Activated gamma-delta T cell (primary cell): ENCODE measurements around the gene ZXDA.
"Not testable (repeated sequence)": the region's sequence is repeated elsewhere in the genome, so short reads cannot be mapped to it uniquely, and the experiment has no call there.

ENCODE experiments used
- DNase-seq: peaks from one replicate; lab custom pipeline; 2025; lab: John Stamatoyannopoulos, UW
- total RNA-seq, 2 donors: gene quantifications; one replicate each; lab custom pipeline; 2026; lab: John Stamatoyannopoulos, UW

The ZXDA gene
- 24.2 to 29.0 reads per million in 2 donors for total RNA-seq

GRCh38 chrX:57910287-57910912, at the start of gene ZXDA:
TSS of gene ZXDA (minus strand) at chrX:57910458. CDS start at chrX:57910420, 38 bp downstream.
- not testable (repeated sequence) for DNase-seq

DNA sequence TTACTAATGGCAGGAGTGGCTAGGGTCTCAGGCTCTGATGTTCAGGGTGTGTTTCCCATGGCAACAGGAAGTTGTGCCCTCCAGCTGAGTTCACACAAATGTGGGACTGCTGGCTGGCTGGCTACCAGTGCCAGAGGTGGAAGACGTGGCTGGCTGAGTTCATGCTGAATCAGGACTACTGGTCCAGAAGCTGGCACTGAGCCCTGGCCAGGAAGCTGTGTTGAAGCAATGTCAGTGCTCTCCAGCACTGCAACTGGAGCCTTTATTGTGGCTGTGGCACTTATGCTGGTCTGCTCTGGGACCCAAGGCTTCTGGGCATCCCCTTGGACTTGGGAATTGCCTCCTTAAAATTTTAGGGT, 42.0 kb upstream of the ZXDA start:
- DNase-seq: no peak

DNA sequence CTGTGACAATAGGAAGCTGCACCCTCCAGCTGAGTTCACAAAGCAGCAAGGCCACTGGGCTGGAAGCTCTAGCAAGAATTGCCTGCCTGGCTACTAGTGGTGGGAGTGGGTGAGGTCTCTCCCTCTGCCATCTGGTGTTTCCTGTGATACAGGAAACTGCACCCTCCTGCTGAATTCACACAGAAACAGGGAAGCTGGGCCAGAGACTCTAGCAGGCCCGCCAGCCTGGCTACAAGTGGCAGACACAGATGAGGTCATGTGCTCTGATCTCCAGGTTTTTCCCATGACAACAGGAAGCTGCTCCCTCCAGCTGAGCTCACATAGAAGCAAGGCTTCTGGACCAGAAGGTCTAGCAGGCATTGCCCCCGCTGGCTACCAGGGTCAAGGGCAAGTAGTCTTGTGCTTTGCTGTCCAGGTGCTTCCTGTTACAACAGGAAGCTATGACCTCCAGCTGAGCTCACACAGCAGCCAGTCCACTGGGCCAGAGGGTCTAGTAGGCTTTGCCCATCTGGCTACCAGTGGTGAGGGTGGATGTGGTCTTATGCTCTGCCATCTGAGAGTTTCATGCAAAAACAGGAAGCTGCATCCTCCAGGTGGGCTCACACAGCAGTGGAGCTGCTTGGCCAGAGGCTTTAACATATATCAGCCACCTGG, 41.5 kb upstream of the ZXDA start:
- DNase-seq: no peak

GRCh38 chrX:57933321-57933720, 23.1 kb upstream of the ZXDA start:
- no peak for DNase-seq

- no peak for DNase-seq
Measured at GRCh38 chrX:57932266-57932665, 22.0 kb upstream of the ZXDA start.

- no peak for DNase-seq
Measured at GRCh38 chrX:57930051-57930450, 19.8 kb upstream of the ZXDA start.

DNA sequence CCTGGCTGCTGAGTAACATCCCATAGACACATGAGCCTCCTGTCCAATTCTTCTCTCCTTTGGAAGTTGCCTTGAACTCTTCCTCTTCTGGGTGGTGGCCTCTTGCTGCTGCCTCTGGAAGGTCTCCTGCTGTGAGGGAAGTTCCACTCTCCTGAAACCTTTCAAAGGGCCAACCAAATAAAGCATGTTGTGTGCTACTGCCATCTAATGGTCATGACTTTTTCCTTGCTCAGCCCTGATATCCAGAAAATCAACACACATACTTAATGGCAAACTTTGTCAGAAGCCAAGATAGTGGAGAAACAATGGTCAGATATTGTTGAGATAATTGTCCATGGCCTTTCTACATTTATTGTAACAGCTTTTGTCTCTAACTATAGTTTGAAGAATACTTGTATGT, 19.1 kb upstream of the ZXDA start:
- DNase-seq: no peak

DNA sequence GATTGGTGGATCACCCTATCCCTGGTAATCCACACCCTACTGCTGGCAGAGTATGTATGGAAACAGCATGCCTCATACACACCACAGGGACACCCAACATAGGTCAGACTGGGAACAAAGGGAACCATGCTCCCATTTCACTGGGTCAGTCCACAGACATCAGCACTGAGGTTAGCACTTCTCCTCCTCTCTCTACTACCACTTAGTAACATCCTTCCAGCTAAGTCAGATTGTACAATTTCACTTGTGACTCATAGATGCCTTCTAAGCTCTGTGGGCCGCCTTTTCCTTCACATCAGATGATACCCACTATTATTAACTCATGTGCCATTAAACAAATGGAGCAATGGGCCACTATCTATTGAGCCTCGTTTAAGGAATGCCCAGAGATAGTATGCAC, 15.5 kb upstream of the ZXDA start:
- no peak for DNase-seq

GRCh38 chrX:57918750-57919436, 8.6 kb upstream of the ZXDA start:
- no peak for DNase-seq

DNA sequence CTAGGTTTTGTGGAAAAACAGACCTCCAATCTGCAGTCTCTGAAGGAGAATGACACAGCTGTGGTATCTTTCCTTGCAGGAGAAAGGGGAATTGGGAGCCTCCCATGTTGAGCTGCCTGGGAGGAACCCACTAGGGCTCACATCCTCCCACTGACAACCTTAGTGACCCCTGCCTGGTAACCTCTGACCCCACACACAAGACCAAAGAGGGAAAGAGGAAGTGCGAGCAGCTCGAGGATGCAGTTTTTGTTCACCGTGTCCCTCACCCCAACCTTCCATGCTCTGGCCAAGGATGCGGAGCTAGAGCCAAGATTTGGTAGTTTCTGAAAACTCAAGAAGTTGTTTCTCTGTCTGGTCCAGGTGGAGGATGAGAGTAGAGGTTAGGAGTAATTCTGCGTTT, 5.4 kb upstream of the ZXDA start:
- no peak for DNase-seq

- peak; percentile 23 for DNase-seq
Measured at GRCh38 chrX:57909595-57910286, 517 bp downstream of the ZXDA start.

- DNase-seq: peak; percentile 7
Measured at GRCh38 chrX:57908972-57909594, 1.2 kb downstream of the ZXDA start.

- no peak for DNase-seq
Measured at GRCh38 chrX:57906790-57907189, 3.5 kb downstream of the ZXDA start.

GRCh38 chrX:57905141-57905540, 5.1 kb downstream of the ZXDA start:
- no peak for DNase-seq

DNA sequence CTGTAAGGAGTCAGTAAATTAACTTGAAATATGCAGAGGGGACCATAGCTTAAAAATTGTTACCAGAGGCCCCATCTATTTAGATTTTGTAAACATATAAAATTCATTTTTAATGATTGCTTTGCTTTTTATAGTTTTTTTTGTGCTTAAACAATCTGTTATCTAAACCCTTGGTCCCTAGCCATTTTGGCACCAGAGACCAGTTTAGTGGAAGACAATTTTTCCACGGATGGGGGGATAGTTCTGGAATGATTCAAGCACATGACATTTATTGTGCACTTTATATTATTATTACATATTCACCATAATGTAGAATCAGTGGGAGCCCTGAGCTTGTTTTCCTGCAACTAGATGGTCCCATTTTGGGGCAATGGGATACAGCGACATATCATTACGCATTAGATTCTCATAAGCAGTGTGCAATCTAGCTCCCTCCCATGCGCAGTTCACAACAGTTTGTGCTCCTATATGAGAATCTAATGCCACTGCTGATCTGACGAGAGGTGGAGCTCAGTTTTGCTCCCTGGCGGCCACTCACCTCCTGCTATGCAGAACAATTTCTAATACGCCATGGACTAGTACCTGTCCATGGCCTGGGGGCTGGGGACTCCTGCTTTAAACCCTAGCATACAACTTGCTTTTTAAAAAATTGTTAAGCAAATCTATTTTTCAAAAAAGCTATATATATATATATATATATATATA, 5.9 kb downstream of the ZXDA start:
- DNase-seq: no peak

DNA sequence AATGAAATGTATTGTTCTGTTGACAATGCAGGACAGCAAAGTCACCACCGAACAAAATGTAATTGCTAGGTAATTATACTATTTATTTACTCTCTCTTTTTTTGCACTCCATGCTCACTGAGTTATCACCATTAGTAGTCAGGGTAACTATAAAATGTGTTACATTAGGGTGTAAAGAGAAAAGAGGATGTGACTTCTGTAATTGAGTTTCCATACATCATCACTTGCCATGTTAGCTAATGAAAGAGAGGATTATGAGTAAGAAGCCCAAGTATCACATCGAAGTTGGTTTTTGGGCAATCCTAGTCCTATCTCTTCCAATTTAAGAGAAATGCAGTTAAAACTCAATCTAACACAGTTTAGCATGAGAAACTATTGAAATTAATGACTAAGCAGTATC, 7.6 kb downstream of the ZXDA start:
- DNase-seq: no peak

- DNase-seq: no peak
Measured at GRCh38 chrX:57901466-57901865, 8.8 kb downstream of the ZXDA start.

DNA sequence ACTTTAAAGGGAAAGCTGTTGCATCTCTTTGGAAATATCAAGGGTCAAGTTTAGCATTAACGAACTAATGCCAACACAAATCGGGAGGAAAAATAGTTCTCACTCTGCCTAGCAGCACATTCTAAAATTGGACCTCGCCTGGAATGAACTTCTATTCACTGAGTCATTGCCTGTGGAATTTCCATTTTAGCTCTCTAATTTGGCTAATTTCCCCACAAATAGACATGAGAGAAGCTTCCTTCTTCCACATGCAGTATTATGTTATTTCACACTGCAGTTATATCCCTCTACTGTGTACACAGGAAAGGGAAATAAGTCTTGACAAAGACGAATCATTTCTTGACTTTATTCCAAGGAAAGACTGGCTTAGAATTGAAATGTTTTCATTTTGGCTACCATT, 9.3 kb downstream of the ZXDA start:
- DNase-seq: no peak

GRCh38 chrX:57899906-57900305, 10.4 kb downstream of the ZXDA start:
- DNase-seq: no peak

GRCh38 chrX:57899064-57899463, 11.2 kb downstream of the ZXDA start:
- no peak for DNase-seq

- no peak for DNase-seq
Measured at GRCh38 chrX:57871463-57871862, 38.8 kb downstream of the ZXDA start.
